M059J (cell line): ENCODE data around the gene WNK2. TPM values are rescaled to one million over a fixed set of nuclear protein-coding genes. Genes with fewer than 3 reads are reported as not detected.
"Not testable (repeated sequence)": the region's sequence is repeated elsewhere in the genome, so short reads cannot be mapped to it uniquely, and the experiment has no call there.

ENCODE experiments used
- DNase-seq: peaks from one replicate; pipeline ENCODE4 v3.0.0-alpha.2; 2012; ENCODE audit warnings: low read depth
- total RNA-seq: library from RNA; depleted of rRNA; stranded (reverse); fragments of >200 nt; shearing (Covaris generic); gene quantifications from 2 replicates; pipeline ENCODE4 v1.2.3, GENCODE V29; 2014

Gene WNK2
- total RNA-seq, 1 experiment from 2014 or later: 0.02 TPM

- no peak for DNase-seq
These were observed 123.7 kb downstream of the WNK2 start for GRCh38 chr9:93307468-93308157.

- DNase-seq: no peak
These were observed 124.2 kb downstream of the WNK2 start for GRCh38 chr9:93308158-93308602.

- DNase-seq: no peak
These were observed 124.7 kb downstream of the WNK2 start for GRCh38 chr9:93308676-93309075.

- DNase-seq: peak; percentile 40
These were observed 126.0 kb downstream of the WNK2 start for GRCh38 chr9:93309889-93310425.

- DNase-seq: no peak
These were observed 131.2 kb downstream of the WNK2 start for GRCh38 chr9:93315118-93315517.

GRCh38 chr9:93315960-93316359 is 132.0 kb downstream of the WNK2 start:
- DNase-seq: no peak

- DNase-seq: no peak
These were observed 133.0 kb downstream of the WNK2 start for GRCh38 chr9:93316726-93317494.

GRCh38 chr9:93317495-93318094 is 133.7 kb downstream of the WNK2 start:
- DNase-seq: no peak

GRCh38 chr9:93318480-93318879 is 134.5 kb downstream of the WNK2 start:
- DNase-seq: no peak

- no peak for DNase-seq
These were observed 135.5 kb downstream of the WNK2 start for GRCh38 chr9:93319301-93319991.

- DNase-seq: no peak
These were observed 136.1 kb downstream of the WNK2 start for GRCh38 chr9:93319992-93320500.

GRCh38 chr9:93320591-93321219 is 136.8 kb downstream of the WNK2 start:
- DNase-seq: no peak

- no peak for DNase-seq
These were observed 137.3 kb downstream of the WNK2 start for GRCh38 chr9:93321220-93321610.

- DNase-seq: not testable (repeated sequence)
These were observed 139.6 kb downstream of the WNK2 start for GRCh38 chr9:93323446-93323954.

- DNase-seq: no peak
These were observed 140.4 kb downstream of the WNK2 start for GRCh38 chr9:93324191-93324834.

GRCh38 chr9:93325307-93326035 is 141.5 kb downstream of the WNK2 start:
- DNase-seq: no peak

- no peak for DNase-seq
These were observed 142.1 kb downstream of the WNK2 start for GRCh38 chr9:93326056-93326455.

- no peak for DNase-seq
These were observed 142.7 kb downstream of the WNK2 start for GRCh38 chr9:93326654-93327053.

- DNase-seq: no peak
These were observed 145.8 kb downstream of the WNK2 start for GRCh38 chr9:93329629-93330280.
